ENCODE data around the gene EPM2AIP1. TPM values are rescaled to one million over a fixed set of nuclear protein-coding genes. Genes with fewer than 3 reads are reported as not detected.
A peak's percentile ranks its signal among the peaks of the same experiment; 100 is the strongest.

The EPM2AIP1 gene
- total RNA-seq, 2 donors from 2014 or later = 15.7 to 19.5 TPM

GRCh38 chr3:37015642-37016041, 22.7 kb upstream of the EPM2AIP1 start:
- Mint-ChIP-seq H3K27ac (no peak overlapping the region), H3K4me3 (no peak overlapping the region), H3K4me1 (no peaks in the 10 kb centered on the region), H3K9me3 (no peaks in the 10 kb centered on the region), H3K27me3 (ENCODE audit: insufficient read depth) (no peaks in the 10 kb centered on the region), H3K36me3 (ENCODE audit: low read depth) (peaks cover 73% of the 10 kb centered on the region)
- 91 to 93% methylated on average over 4 to 5 of the region's 5 CpGs for WGBS, 2 experiments (ENCODE audit: insufficient coverage in 1 of 2, insufficient read length in 1 of 2)
- H3K4me1 ChIP-seq (ENCODE audit: control insufficient read depth, insufficient read depth, low read length) = no peaks in the 10 kb centered on the region
- H3K9ac ChIP-seq (ENCODE audit: extremely low read depth, low read length, poor library complexity, severe bottlenecking) = no peak overlapping the region
- no peaks in the 10 kb centered on the region for H3K27me3 ChIP-seq (ENCODE audit: control insufficient read depth, insufficient read depth, low read length, poor library complexity, severe bottlenecking)
- H3K4me3 ChIP-seq (ENCODE audit: low read length) = no peak overlapping the region
- TF ChIP-seq, protein P1, sequence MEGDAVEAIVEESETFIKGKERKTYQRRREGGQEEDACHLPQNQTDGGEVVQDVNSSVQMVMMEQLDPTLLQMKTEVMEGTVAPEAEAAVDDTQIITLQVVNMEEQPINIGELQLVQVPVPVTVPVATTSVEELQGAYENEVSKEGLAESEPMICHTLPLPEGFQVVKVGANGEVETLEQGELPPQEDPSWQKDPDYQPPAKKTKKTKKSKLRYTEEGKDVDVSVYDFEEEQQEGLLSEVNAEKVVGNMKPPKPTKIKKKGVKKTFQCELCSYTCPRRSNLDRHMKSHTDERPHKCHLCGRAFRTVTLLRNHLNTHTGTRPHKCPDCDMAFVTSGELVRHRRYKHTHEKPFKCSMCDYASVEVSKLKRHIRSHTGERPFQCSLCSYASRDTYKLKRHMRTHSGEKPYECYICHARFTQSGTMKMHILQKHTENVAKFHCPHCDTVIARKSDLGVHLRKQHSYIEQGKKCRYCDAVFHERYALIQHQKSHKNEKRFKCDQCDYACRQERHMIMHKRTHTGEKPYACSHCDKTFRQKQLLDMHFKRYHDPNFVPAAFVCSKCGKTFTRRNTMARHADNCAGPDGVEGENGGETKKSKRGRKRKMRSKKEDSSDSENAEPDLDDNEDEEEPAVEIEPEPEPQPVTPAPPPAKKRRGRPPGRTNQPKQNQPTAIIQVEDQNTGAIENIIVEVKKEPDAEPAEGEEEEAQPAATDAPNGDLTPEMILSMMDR (conservative IDR thresholded peaks at IDR 0.05) = no peak
- no peak overlapping the region for H3K27ac ChIP-seq (ENCODE audit: low read depth, low read length)
- no peaks in the 10 kb centered on the region for H3K9me3 ChIP-seq (ENCODE audit: control insufficient read depth, low read length)
- DNase-seq = no peak
- H3K36me3 ChIP-seq (ENCODE audit: control insufficient read depth, insufficient read depth, low read length) = peaks cover 81% of the 10 kb centered on the region

DNA sequence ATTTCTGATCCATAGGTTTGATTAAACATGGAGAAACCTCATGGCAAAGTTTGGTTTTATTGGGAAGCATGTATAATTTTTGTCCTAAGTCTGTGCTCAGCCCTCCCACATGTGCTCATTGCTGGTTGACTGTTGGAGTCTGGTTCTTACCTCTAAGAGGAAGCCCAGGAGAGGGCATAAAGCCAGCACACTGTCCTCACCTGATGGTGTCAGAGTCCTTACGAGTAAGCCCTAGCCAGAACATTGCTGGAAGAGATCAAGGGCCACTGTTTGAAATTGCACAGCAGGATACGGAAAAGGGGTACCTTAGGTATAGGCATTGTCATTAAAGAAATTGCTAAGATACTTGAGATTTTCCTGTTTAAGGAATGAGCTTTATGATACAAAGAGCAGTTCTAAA, 21.7 kb upstream of the EPM2AIP1 start:
- no peaks in the 10 kb centered on the region for H3K4me1 Mint-ChIP-seq
- H3K9me3 Mint-ChIP-seq = no peaks in the 10 kb centered on the region
- 83 to 95% methylated on average over 1 to 2 of the region's 2 CpGs for WGBS, 2 experiments (ENCODE audit: insufficient coverage in 1 of 2, insufficient read length in 1 of 2)
- no peak overlapping the region for H3K27ac Mint-ChIP-seq
- no peaks in the 10 kb centered on the region for H3K4me1 ChIP-seq (ENCODE audit: control insufficient read depth, insufficient read depth, low read length)
- H3K27me3 ChIP-seq (ENCODE audit: control insufficient read depth, insufficient read depth, low read length, poor library complexity, severe bottlenecking) = no peaks in the 10 kb centered on the region
- no peaks in the 10 kb centered on the region for H3K9me3 ChIP-seq (ENCODE audit: control insufficient read depth, low read length)
- H3K36me3 ChIP-seq (ENCODE audit: control insufficient read depth, insufficient read depth, low read length) = peaks cover 71% of the 10 kb centered on the region
- H3K4me3 ChIP-seq (ENCODE audit: low read length) = no peak overlapping the region
- peaks cover 63% of the 10 kb centered on the region for H3K36me3 Mint-ChIP-seq (ENCODE audit: low read depth)
- TF ChIP-seq, protein P1 (conservative IDR thresholded peaks at IDR 0.05) = no peak
- H3K4me3 Mint-ChIP-seq = no peak overlapping the region
- no peak for DNase-seq
- no peak overlapping the region for H3K9ac ChIP-seq (ENCODE audit: extremely low read depth, low read length, poor library complexity, severe bottlenecking)
- H3K27me3 Mint-ChIP-seq (ENCODE audit: insufficient read depth) = no peaks in the 10 kb centered on the region
- no peak overlapping the region for H3K27ac ChIP-seq (ENCODE audit: low read depth, low read length)

GRCh38 chr3:36993326-36994283, 674 bp upstream of the EPM2AIP1 start, which contains the start of gene MLH1:
Gene MLH1 (plus strand): TSS chr3:36993518. CDS start chr3:36993548, 30 bp downstream.
- peaks cover 34% of the 10 kb centered on the region for H3K36me3 Mint-ChIP-seq (ENCODE audit: low read depth)
- Histone ChIP-seq H3K4me1 (ENCODE audit: control insufficient read depth, insufficient read depth, low read length) (peaks cover 8% of the 10 kb centered on the region), H3K27ac (ENCODE audit: low read depth, low read length) (peak within 1 kb of the TSS; percentile 98), H3K36me3 (ENCODE audit: control insufficient read depth, insufficient read depth, low read length) (peaks cover 58% of the 10 kb centered on the region), H3K9ac (ENCODE audit: extremely low read depth, low read length, poor library complexity, severe bottlenecking) (peak within 1 kb of the TSS; percentile 94), H3K27me3 (ENCODE audit: control insufficient read depth, insufficient read depth, low read length, poor library complexity, severe bottlenecking) (no peaks in the 10 kb centered on the region), H3K4me3 (ENCODE audit: low read length) (peak within 1 kb of the TSS; percentile 88), H3K9me3 (ENCODE audit: control insufficient read depth, low read length) (no peaks in the 10 kb centered on the region)
- no peaks in the 10 kb centered on the region for H3K27me3 Mint-ChIP-seq (ENCODE audit: insufficient read depth)
- TF ChIP-seq, protein P1 (conservative IDR thresholded peaks at IDR 0.05) = no peak
- H3K9me3 Mint-ChIP-seq = no peaks in the 10 kb centered on the region
- no peak within 1 kb of the TSS for H3K4me3 Mint-ChIP-seq
- peaks cover 16% of the 10 kb centered on the region for H3K4me1 Mint-ChIP-seq
- WGBS, 2 experiments (ENCODE audit: insufficient coverage in 1 of 2, insufficient read length in 1 of 2) = 0 to 2% methylated on average over 31 to 47 of the region's 47 CpGs
- DNase-seq = peak; percentile 95
- no peak within 1 kb of the TSS for H3K27ac Mint-ChIP-seq
